ENCODE measurements around the gene FRG2.
"Not testable (repeated sequence)": the region's sequence is repeated elsewhere in the genome, so short reads cannot be mapped to it uniquely, and the experiment has no call there.

- not testable (repeated sequence) for TF ChIP-seq CTCF, POLR2A, EP300 (IDR thresholded peaks at IDR 0.05)
These were observed 42.4 kb downstream of the FRG2 start for GRCh38 chr4:189984661-189985060.

Data from tibial nerve (tissue), 4 donors.